GM21515 (cell line): ENCODE results near the gene ERC1.

Source experiments
- ATAC-seq: cut with Tn5 transposase; IDR thresholded peaks from one replicate; pipeline ENCODE4 v1.9.1; 2021; ENCODE audit not compliant: unreplicated experiment

ERC1 gene

GRCh38 chr12:990661-991349 is at the start of gene ERC1:
TSS of gene ERC1 (plus strand) at chr12:991223. CDS start at chr12:1027904, 36,681 bp downstream.
- ATAC-seq: peak; percentile 83

GRCh38 chr12:943051-943450 is 48.0 kb upstream of the ERC1 start:
- no peak for ATAC-seq

GRCh38 chr12:944211-944610 is 46.8 kb upstream of the ERC1 start:
- no peak for ATAC-seq

GRCh38 chr12:946212-946611 is 44.8 kb upstream of the ERC1 start:
- no peak for ATAC-seq

- no peak for ATAC-seq
Measured at GRCh38 chr12:946631-947030, 44.4 kb upstream of the ERC1 start.

- ATAC-seq: no peak
Measured at GRCh38 chr12:948238-948637, 42.8 kb upstream of the ERC1 start.

GRCh38 chr12:949453-950191 is 41.4 kb upstream of the ERC1 start, which contains the start of gene RAD52:
TSS of gene RAD52 (minus strand) at chr12:949694. CDS start at chr12:933058, 16,636 bp downstream.
- peak; percentile 81 for ATAC-seq

- no peak for ATAC-seq
Measured at GRCh38 chr12:951176-951575, 39.8 kb upstream of the ERC1 start.

- no peak for ATAC-seq
Measured at GRCh38 chr12:953776-954175, 37.2 kb upstream of the ERC1 start.

GRCh38 chr12:954741-955140 is 36.3 kb upstream of the ERC1 start:
- ATAC-seq: no peak

- ATAC-seq: no peak
Measured at GRCh38 chr12:955939-956338, 35.1 kb upstream of the ERC1 start.

GRCh38 chr12:958588-959123 is 32.4 kb upstream of the ERC1 start:
- peak; percentile 64 for ATAC-seq

GRCh38 chr12:966724-967123 is 24.3 kb upstream of the ERC1 start:
- no peak for ATAC-seq

- no peak for ATAC-seq
Measured at GRCh38 chr12:967641-968040, 23.4 kb upstream of the ERC1 start.

- ATAC-seq: no peak
Measured at GRCh38 chr12:968545-968944, 22.5 kb upstream of the ERC1 start.

- no peak for ATAC-seq
Measured at GRCh38 chr12:969821-970220, 21.2 kb upstream of the ERC1 start.

GRCh38 chr12:971991-972390 is 19.0 kb upstream of the ERC1 start:
- ATAC-seq: no peak

- ATAC-seq: no peak
Measured at GRCh38 chr12:974271-974862, 16.7 kb upstream of the ERC1 start.

GRCh38 chr12:976644-977043 is 14.4 kb upstream of the ERC1 start:
- no peak for ATAC-seq

GRCh38 chr12:977156-977555 is 13.9 kb upstream of the ERC1 start:
- ATAC-seq: no peak

GRCh38 chr12:979349-979748 is 11.7 kb upstream of the ERC1 start:
- ATAC-seq: no peak
